OCI-LY3 (cell line): ENCODE results near the gene RGS6.

Experiments used
- H2AFZ ChIP-seq: fragments of 200-600, 300-600 bp; shearing (Covaris generic); 2 replicates; pipeline ENCODE4 v1.6.0; 2014; ENCODE audit warnings: antibody characterized with exemption, low read depth, low read length
- H3K27ac ChIP-seq: fragments of 200-600, 300-600 bp; sonication (generic); 2 replicates; pipeline ENCODE4 v1.5.1; 2014; ENCODE audit warnings: mild to moderate bottlenecking, low read length, moderate library complexity, mixed read lengths
- H3K27me3 ChIP-seq: fragments of 200-600, 300-600 bp; sonication (generic); 2 replicates; pipeline ENCODE4 v1.6.1; 2014; ENCODE audit warnings: low read depth, low read length, mixed read lengths
- H3K36me3 ChIP-seq: fragments of 200-600, 300-600 bp; sonication (generic); replicated peaks from 2 replicates; pipeline ENCODE3; 2014; ENCODE audit warnings: low read depth, low read length, mixed read lengths
- H3K4me1 ChIP-seq: fragments of 300-600, 200-600 bp; sonication (generic); 2 replicates; pipeline ENCODE4 v1.6.1; 2014; ENCODE audit warnings: low read length, mixed read lengths
- H3K4me2 ChIP-seq: fragments of 200-600, 300-600 bp; sonication (generic); 2 replicates; pipeline ENCODE4 v1.6.1; 2014; ENCODE audit warnings: low read length, mixed read lengths
- H3K4me3 ChIP-seq: fragments of 300-600, 200-600 bp; sonication (generic); 2 replicates; pipeline ENCODE4 v1.5.1; 2014; ENCODE audit warnings: antibody characterized with exemption, mild to moderate bottlenecking, low read length, moderate library complexity
- H3K79me2 ChIP-seq: fragments of 300-600, 200-600 bp; shearing (Covaris generic); 2 replicates; pipeline ENCODE4 v1.6.1; 2014; ENCODE audit warnings: mild to moderate bottlenecking, low read length, mixed read lengths
- H3K9ac ChIP-seq: fragments of 300-600, 200-600 bp; shearing (Covaris generic); 2 replicates; pipeline ENCODE4 v1.6.0; 2014; ENCODE audit warnings: mild to moderate bottlenecking, low read length, moderate library complexity
- H3K9me3 ChIP-seq: fragments of 200-600, 300-600 bp; shearing (Covaris generic); 2 replicates; pipeline ENCODE4 v1.6.1; 2014; ENCODE audit warnings: low read length, mixed read lengths; ENCODE audit not compliant: insufficient read depth
- H4K20me1 ChIP-seq: fragments of 200-600, 300-600 bp; sonication (generic); 2 replicates; pipeline ENCODE4 v1.6.1; 2016; ENCODE audit warnings: low read length, mixed read lengths; ENCODE audit not compliant: insufficient read depth
- EZH2phosphoT487 ChIP-seq: fragments of 200-600 bp; shearing (Covaris generic); IDR thresholded peaks from 2 replicates; pipeline ENCODE4 v1.6.1; 2018; ENCODE audit warnings: antibody characterized with exemption, mixed run types, low read depth
- TF ChIP-seq, protein P1 (sequence below): fragments of 200-600, 300-600 bp; sonication (generic); IDR thresholded peaks from 2 replicates; pipeline ENCODE4 v1.5.1; 2014; ENCODE audit warnings: antibody characterized with exemption, low read length, low read depth

The RGS6 gene

DNA sequence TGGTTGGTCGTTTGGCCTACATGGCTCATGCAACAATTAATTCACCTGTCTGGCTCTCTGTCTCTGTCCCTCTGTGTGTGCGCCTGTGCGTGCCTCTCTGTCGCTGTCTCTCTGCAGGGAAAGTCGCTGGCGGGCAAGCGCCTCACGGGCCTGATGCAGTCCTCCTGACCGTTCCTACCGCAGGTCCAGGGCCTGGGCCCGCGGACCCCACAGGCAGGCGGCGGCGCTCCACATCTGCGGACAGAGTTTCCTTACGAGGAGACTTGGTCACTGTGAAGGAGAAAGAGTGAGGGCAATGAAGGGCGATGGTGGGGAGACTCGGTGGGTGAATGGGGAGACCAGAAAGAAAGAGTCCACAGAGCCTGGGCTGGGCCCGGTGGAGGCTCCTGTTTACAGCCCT, 630.1 kb downstream of the RGS6 start:
- H3K27me3 ChIP-seq, result peaks cover 37% of the 10 kb centered on the region
- no peak overlapping the region for H3K9ac ChIP-seq
- H3K27ac ChIP-seq, result no peak overlapping the region
- H2AFZ ChIP-seq, result no peak overlapping the region
- no peaks in the 10 kb centered on the region for H3K4me1 ChIP-seq
- H3K79me2 ChIP-seq, result no peaks in the 10 kb centered on the region
- TF ChIP-seq EZH2phosphoT487, result no peak
- TF ChIP-seq, protein P1, sequence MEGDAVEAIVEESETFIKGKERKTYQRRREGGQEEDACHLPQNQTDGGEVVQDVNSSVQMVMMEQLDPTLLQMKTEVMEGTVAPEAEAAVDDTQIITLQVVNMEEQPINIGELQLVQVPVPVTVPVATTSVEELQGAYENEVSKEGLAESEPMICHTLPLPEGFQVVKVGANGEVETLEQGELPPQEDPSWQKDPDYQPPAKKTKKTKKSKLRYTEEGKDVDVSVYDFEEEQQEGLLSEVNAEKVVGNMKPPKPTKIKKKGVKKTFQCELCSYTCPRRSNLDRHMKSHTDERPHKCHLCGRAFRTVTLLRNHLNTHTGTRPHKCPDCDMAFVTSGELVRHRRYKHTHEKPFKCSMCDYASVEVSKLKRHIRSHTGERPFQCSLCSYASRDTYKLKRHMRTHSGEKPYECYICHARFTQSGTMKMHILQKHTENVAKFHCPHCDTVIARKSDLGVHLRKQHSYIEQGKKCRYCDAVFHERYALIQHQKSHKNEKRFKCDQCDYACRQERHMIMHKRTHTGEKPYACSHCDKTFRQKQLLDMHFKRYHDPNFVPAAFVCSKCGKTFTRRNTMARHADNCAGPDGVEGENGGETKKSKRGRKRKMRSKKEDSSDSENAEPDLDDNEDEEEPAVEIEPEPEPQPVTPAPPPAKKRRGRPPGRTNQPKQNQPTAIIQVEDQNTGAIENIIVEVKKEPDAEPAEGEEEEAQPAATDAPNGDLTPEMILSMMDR, result no peak
- H3K9me3 ChIP-seq, result no peaks in the 10 kb centered on the region
- H3K36me3 ChIP-seq, result no peaks in the 10 kb centered on the region
- H4K20me1 ChIP-seq, result no peaks in the 10 kb centered on the region
- no peak overlapping the region for H3K4me3 ChIP-seq
- H3K4me2 ChIP-seq, result no peak overlapping the region

DNA sequence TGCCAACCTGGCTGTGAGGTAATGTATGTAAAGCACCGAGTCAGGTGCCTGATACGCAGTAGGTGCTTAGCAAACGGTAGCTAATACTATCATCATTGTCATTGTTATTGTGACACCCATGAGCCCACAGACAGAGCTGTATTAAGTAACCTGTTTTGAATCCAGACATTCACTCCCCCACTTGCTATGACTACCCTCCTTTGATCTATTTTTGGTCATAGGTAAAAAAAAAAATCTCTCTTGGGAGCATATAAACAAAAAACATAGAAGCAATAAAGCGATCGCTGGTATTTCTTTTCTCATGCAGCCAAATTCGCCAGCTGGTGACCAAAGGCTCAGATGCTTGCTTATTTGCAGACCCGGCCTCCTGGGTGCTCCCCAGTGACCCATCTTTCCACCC, 631.4 kb downstream of the RGS6 start:
- Histone ChIP-seq H3K27me3 (peaks cover 27% of the 10 kb centered on the region), H3K4me1 (no peaks in the 10 kb centered on the region), H3K4me2 (no peak overlapping the region), H4K20me1 (no peaks in the 10 kb centered on the region), H3K36me3 (no peaks in the 10 kb centered on the region), H3K27ac (no peak overlapping the region), H3K4me3 (no peak overlapping the region), H2AFZ (no peak overlapping the region), H3K9me3 (no peaks in the 10 kb centered on the region), H3K79me2 (no peaks in the 10 kb centered on the region), H3K9ac (no peak overlapping the region)
- no peak for TF ChIP-seq EZH2phosphoT487
- TF ChIP-seq, protein P1, result no peak

DNA sequence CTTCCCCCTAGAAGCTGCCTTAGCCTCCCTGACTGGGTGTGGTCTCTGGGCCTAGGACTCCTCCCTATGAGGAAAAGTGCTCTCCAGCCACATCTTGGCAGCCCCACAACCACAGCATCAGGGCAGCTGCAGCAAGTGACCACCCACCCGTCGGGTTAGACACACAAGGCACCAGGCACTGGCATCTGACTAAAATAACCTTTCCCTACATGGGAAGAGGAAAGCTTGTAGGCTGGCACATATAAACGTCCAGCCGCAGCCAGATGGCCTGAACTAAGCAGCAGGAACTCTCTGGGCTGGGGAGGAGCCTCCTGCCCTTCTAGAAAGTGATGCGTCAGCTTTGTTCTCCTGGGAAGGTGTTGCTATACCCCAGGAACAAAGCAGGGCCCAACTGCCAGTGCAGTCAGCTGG, 632.9 kb downstream of the RGS6 start:
- H3K27me3 ChIP-seq, result peaks cover 14% of the 10 kb centered on the region
- no peaks in the 10 kb centered on the region for H4K20me1 ChIP-seq
- H2AFZ ChIP-seq, result no peak overlapping the region
- no peak overlapping the region for H3K27ac ChIP-seq
- no peak overlapping the region for H3K4me3 ChIP-seq
- no peaks in the 10 kb centered on the region for H3K4me1 ChIP-seq
- no peak overlapping the region for H3K4me2 ChIP-seq
- no peak for TF ChIP-seq EZH2phosphoT487
- TF ChIP-seq, protein P1, result no peak
- H3K79me2 ChIP-seq, result no peaks in the 10 kb centered on the region
- H3K9me3 ChIP-seq, result no peaks in the 10 kb centered on the region
- no peak overlapping the region for H3K9ac ChIP-seq
- no peaks in the 10 kb centered on the region for H3K36me3 ChIP-seq

DNA sequence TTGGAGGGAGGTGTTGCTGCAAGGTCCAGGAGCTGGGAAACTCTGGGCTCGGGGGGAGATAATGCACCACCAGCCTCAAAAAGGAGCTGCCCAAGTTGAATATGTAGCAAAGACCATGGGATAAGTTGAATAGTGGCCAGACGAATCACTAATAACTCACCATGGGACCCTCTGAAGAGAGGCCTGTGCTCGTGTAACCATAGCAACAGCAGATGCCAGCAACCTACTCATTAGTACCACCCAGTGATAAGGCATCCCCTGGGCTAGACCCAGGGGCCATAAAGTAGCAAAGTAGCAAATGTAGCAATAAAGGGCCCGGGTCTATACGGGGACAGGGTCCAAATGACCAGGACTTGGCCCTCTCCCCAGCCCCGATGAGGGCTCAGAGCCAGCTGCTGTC, 633.7 kb downstream of the RGS6 start:
- H3K4me3 ChIP-seq, result no peak overlapping the region
- no peak overlapping the region for H2AFZ ChIP-seq
- TF ChIP-seq, protein P1, result no peak
- no peak for TF ChIP-seq EZH2phosphoT487
- no peak overlapping the region for H3K9ac ChIP-seq
- peaks cover 20% of the 10 kb centered on the region for H3K27me3 ChIP-seq
- no peak overlapping the region for H3K27ac ChIP-seq
- H3K4me1 ChIP-seq, result no peaks in the 10 kb centered on the region
- H3K79me2 ChIP-seq, result no peaks in the 10 kb centered on the region
- no peaks in the 10 kb centered on the region for H3K9me3 ChIP-seq
- H3K36me3 ChIP-seq, result no peaks in the 10 kb centered on the region
- no peaks in the 10 kb centered on the region for H4K20me1 ChIP-seq
- no peak overlapping the region for H3K4me2 ChIP-seq
